Measurements from ENCODE around the gene IQGAP1.

Gene IQGAP1

GRCh38 chr15:90539789-90540188 lies 151.7 kb downstream of the IQGAP1 start:
- no peak for DNase-seq

- DNase-seq: no peak
These were observed 152.7 kb downstream of the IQGAP1 start for GRCh38 chr15:90540768-90541167.

DNA sequence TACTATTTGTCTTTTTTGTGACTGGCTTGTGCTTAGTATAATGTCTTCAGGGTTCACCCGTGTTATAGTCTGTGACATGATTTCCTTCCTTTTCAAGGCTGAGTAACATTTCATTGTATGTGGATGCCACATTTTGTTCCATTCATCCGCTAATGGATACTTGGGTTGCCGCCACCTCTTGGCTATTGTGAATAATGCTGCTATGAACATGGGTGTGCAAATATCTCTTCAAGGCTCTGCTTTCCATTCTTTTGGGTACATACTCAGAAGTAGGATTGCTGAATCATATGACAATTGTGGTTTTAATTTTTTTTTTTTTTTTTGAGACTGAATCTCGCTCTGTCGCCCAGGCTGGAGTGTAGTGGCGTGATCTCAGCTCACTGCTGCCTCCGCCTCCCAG lies 157.1 kb downstream of the IQGAP1 start:
- no peak for DNase-seq

DNA sequence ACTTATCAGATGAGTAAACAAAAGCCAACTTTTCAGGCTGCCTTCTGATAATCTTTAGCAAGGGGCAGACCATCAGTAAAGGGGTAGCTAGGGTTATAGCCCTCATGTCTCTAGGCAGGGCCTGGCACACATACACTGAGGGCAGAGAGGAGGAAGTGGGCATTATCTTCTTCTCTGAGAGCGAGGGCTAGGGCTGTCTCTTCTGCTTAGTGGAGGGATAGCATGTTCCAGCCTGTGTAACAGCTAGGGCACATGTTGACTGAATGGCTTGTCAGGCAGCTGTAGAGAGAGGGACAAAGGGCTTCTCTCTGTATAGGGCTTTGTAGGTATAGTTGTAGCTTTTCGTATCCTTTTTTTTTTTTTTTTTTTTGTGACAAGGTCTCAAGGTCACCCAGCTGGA lies 159.5 kb downstream of the IQGAP1 start:
- DNase-seq: no peak

DNA sequence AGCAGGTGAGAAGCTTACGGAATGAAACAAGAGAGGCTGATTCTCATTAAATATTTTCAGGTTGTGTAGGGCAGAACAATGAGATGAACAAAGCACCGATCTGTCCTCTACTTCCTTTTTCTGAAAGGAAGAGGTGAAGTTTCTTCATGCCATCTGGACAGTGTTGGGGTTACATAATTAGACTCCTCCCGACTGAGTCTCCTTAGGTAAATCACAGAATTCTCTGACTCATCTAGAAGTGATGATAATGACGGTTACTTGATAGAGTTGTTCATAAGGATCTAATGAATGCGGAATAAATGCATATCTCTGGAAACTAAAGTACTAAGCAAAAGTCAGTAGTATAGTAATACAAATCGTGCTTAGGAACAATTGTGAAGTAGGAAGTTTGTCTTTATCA lies 162.9 kb downstream of the IQGAP1 start:
- no peak for DNase-seq

All from activated CD8-positive, alpha-beta memory T cell treated with anti-CD3 and anti-CD28 coated beads for 24 hours (primary cell).